ENCODE measurements around the gene FLVCR2.

DNA sequence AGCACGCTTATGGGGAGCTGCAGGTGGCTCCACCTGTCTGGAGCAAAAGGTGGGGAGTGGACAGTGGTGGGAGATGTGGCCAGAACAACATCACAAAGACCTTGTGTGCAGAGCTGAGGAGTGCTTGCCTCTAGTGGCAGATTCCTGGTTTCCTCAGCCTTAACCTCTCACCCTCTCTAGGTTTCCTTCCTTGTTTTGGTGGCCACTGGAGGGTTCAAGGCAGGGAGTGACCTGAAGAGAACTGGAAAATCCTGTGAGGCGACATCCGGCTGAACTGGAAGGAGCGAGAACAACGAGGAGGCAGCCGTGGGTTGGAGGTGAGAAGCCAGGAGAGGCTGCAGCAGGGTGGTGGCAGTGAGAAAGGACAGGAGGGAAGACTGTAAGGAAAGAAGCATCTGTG lies 6.3 kb upstream of the FLVCR2 start:
- TF ChIP-seq, protein P1, sequence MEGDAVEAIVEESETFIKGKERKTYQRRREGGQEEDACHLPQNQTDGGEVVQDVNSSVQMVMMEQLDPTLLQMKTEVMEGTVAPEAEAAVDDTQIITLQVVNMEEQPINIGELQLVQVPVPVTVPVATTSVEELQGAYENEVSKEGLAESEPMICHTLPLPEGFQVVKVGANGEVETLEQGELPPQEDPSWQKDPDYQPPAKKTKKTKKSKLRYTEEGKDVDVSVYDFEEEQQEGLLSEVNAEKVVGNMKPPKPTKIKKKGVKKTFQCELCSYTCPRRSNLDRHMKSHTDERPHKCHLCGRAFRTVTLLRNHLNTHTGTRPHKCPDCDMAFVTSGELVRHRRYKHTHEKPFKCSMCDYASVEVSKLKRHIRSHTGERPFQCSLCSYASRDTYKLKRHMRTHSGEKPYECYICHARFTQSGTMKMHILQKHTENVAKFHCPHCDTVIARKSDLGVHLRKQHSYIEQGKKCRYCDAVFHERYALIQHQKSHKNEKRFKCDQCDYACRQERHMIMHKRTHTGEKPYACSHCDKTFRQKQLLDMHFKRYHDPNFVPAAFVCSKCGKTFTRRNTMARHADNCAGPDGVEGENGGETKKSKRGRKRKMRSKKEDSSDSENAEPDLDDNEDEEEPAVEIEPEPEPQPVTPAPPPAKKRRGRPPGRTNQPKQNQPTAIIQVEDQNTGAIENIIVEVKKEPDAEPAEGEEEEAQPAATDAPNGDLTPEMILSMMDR (IDR thresholded peaks at IDR 0.05 in 4 of 5, conservative IDR thresholded peaks at IDR 0.05 in 1 of 5), result no peak
- TF ChIP-seq POLR2A (IDR thresholded peaks at IDR 0.05), result no peak

Data from gastrocnemius medialis (tissue), 4 donors.